Lower leg skin (tissue), 4 donors: ENCODE data around the gene EFEMP2. TPM values are rescaled to one million over a fixed set of nuclear protein-coding genes. Genes with fewer than 3 reads are reported as not detected.

Experiments
- DNase-seq, 2 donors: peaks; one replicate each; pipeline ENCODE4 v3.0.0-alpha.2; 2019; ENCODE audit warnings: low spot score in 2 of 2
- H3K4me3 ChIP-seq: fragments of 200-600 bp; sonication (generic); 2 replicates; pipeline ENCODE4 v1.5.1; 2017; ENCODE audit warnings: mild to moderate bottlenecking, low read depth; ENCODE audit not compliant: poor library complexity, severe bottlenecking
- CTCF ChIP-seq, 3 donors: fragments of 450-650 bp; IDR thresholded peaks; one replicate each; pipeline ENCODE4 v1.5.1; 2016; ENCODE audit warnings: antibody characterized with exemption in 3 of 3, mild to moderate bottlenecking in 3 of 3, moderate library complexity in 2 of 3
- POLR2A ChIP-seq, 2 donors: fragments of 450-650 bp; IDR thresholded peaks; one replicate each; pipeline ENCODE4 v1.6.1; 2016 to 2017; ENCODE audit warnings: antibody characterized with exemption in 2 of 2, mild to moderate bottlenecking in 1 of 2, moderate library complexity in 1 of 2
- WGBS, 2 donors: methylation state at CpG; one replicate each; pipeline ENCODE4 v1.1.5; 2018; 5-methylcytosine and 5-hydroxymethylcytosine counted together
- intact Hi-C: fragments of 100-400 bp; cut with DNase I; formaldehyde crosslinking; loops from one replicate; pipeline ENCODE4 v1.15.0; 2023; ENCODE audit warnings: low total_unique reads
- total RNA-seq, 4 donors: library from RNA; depleted of rRNA; stranded (reverse); fragments of >200 nt; gene quantifications; one replicate each; pipeline ENCODE4 v1.1.0, GENCODE V29; 2016

The EFEMP2 gene
- total RNA-seq, 4 donors from 2014 or later, result 12.0 to 29.8 (median 16.3) TPM

DNA sequence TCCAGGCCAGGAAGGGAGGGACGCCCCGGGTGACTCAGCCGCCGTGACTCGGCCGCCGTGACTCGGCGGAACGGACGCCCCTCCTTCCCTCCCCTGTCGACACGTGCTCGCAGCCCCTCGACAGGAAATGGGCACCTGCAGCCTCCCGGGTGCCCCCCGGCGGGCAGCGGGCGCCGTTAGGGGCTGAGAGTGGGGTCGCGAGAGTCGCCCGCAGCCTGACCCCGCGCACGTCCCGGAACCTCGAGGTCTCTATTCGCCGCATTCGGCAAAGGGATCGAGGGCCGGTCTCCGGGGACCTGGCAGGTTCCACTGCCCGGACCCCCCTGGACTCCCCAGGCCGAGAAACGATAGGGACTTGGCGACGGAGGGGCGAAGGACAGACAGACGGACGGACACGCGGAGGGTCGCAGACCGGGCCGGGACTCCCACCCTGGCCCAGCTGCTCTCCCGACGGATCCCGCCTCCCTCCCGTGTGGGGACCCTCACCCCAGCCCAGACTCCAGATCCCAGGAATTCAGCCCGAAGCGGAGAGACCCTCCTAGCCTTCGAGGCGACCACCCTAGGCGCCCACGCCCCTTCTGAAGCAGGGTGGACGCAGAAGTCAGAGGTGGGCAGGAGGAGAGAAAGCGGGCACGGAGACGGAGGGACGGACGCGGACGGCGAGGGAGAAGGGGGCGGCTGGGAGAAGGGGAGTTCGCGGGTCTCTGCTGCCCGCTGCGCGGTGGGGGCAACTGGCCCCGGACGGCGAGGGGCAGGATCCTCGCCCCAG lies 26.9 kb upstream of the EFEMP2 start:
- no peak for TF ChIP-seq POLR2A (IDR thresholded peaks at IDR 0.05)
- no peak for TF ChIP-seq CTCF (IDR thresholded peaks at IDR 0.05)
- peak in 1 of 2 donors; percentile 95 for DNase-seq
- peak overlapping the region; percentile 26 for H3K4me3 ChIP-seq
- 2 to 5% methylated on average over 23 to 47 of the region's 78 CpGs for WGBS, 2 donors
- intact Hi-C loops, result no loop called here

GRCh38 chr11:65898656-65899355 lies 26.2 kb upstream of the EFEMP2 start:
- no peak for TF ChIP-seq CTCF (IDR thresholded peaks at IDR 0.05)
- no peak for TF ChIP-seq POLR2A (IDR thresholded peaks at IDR 0.05)

GRCh38 chr11:65897020-65897471 lies 24.4 kb upstream of the EFEMP2 start:
- TF ChIP-seq CTCF (IDR thresholded peaks at IDR 0.05), result no peak
- TF ChIP-seq POLR2A (IDR thresholded peaks at IDR 0.05), result no peak
- no peak overlapping the region for H3K4me3 ChIP-seq
- DNase-seq, result no peak
- intact Hi-C loops, result no loop called here
- 78 to 81% methylated on average over 4 of the region's 4 CpGs for WGBS, 2 donors

More at GRCh38 chr11:65898656-65899355, 26.2 kb upstream of the EFEMP2 start:
- intact Hi-C loops, result no loop called here
- WGBS, 2 donors, result 28 to 77% methylated on average over 8 to 23 of the region's 28 CpGs
- no peak overlapping the region for H3K4me3 ChIP-seq
- no peak for DNase-seq

DNA sequence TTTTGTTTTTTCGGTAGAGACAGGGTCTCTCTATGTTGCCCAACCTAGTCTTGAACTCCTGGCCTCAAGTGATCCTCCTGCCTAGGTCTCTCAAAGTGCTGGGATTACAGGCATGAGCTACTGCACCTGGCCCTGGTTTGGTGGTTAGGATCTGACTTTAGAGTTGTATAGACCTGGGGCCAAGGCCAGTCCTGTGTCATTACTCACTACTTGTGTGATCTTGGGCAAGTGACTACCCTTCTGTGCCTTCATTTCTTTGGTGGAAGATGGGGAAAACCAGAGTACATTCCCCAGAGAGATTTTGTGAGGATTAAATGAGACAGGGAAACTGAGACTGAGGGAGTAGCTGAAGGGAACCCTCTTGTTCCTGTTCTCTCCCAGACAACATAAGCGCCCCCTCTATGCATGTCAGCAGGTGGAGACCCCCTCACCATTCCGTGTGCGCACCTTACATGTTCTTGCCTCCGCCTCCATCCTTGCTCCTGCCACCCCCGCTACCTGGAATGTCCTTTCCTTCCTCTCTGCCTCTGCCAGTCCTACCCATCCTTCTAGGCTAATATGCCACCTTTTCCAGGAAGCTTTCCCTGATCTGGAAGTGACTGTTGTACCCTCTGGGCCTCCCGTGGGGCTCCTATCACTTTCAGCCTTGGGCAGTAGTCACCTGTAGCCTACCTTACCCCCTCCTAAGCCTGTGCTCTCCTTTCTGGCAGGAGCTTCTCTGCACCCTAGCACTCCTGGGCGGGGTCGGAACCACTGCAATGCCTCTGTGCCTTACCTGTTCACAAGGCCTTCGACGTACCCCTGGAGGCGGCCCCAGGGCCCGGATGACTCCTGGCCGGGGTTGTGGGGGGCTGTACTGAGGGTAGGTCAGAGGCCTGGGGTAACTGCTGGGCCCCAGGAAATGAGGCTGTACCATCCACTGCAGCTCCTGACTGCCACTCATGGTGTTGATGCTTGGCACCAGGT lies 23.7 kb upstream of the EFEMP2 start:
- 86 to 93% methylated on average over 14 of the region's 14 CpGs for WGBS, 2 donors
- DNase-seq, result no peak
- intact Hi-C loops, result no loop called here
- no peak overlapping the region for H3K4me3 ChIP-seq
- no peak for TF ChIP-seq CTCF (IDR thresholded peaks at IDR 0.05)
- TF ChIP-seq POLR2A (IDR thresholded peaks at IDR 0.05), result no peak

- intact Hi-C loops, result no loop called here
- no peak overlapping the region for H3K4me3 ChIP-seq
- DNase-seq, result no peak
- 81 to 86% methylated on average over 5 of the region's 5 CpGs for WGBS, 2 donors
- TF ChIP-seq CTCF (IDR thresholded peaks at IDR 0.05) (no peak), POLR2A (IDR thresholded peaks at IDR 0.05) (no peak)
These were observed 22.9 kb upstream of the EFEMP2 start for GRCh38 chr11:65895482-65895981.
